Urothelium cell line (cell line): Measurements from ENCODE around the gene LRRN1.

Experiments used
- DNase-seq: peaks from one replicate; pipeline ENCODE4 v3.0.0; 2011; ENCODE audit warnings: low spot score, mixed read lengths
- FAIRE-seq: peaks from 2 replicates; lab custom pipeline; 2011; peaks lifted over from hg19 to GRCh38; lab: Jason Lieb, UNC

Gene LRRN1

GRCh38 chr3:3799173-3800079, at the start of gene LRRN1:
TSS of gene LRRN1 (plus strand) at chr3:3799431. CDS start at chr3:3844642, 45,211 bp downstream.
- FAIRE-seq (peak; percentile 59), DNase-seq (peak; percentile 94)

- DNase-seq = no peak
Observed at GRCh38 chr3:3753416-3753815, 45.8 kb upstream of the LRRN1 start.

GRCh38 chr3:3765661-3766060, 33.6 kb upstream of the LRRN1 start:
- no peak for FAIRE-seq
- DNase-seq = no peak

More at GRCh38 chr3:3753416-3753815, 45.8 kb upstream of the LRRN1 start:
- no peak for FAIRE-seq

GRCh38 chr3:3766140-3766539, 33.1 kb upstream of the LRRN1 start:
- DNase-seq (no peak), FAIRE-seq (no peak)

GRCh38 chr3:3771094-3771493, 28.1 kb upstream of the LRRN1 start:
- FAIRE-seq = no peak
- no peak for DNase-seq

- no peak for FAIRE-seq
- DNase-seq = no peak
Observed at GRCh38 chr3:3771567-3771966, 27.7 kb upstream of the LRRN1 start.

- FAIRE-seq = no peak
- DNase-seq = no peak
Observed at GRCh38 chr3:3772338-3772737, 26.9 kb upstream of the LRRN1 start.

GRCh38 chr3:3772920-3773319, 26.3 kb upstream of the LRRN1 start:
- DNase-seq (no peak), FAIRE-seq (no peak)

- FAIRE-seq (peak; percentile 44), DNase-seq (no peak)
Observed at GRCh38 chr3:3776607-3777006, 22.6 kb upstream of the LRRN1 start.

GRCh38 chr3:3778216-3778615, 21.0 kb upstream of the LRRN1 start:
- DNase-seq (no peak), FAIRE-seq (no peak)

GRCh38 chr3:3778641-3779270, 20.5 kb upstream of the LRRN1 start:
- DNase-seq = peak; percentile 19
- FAIRE-seq = no peak

GRCh38 chr3:3782457-3782856, 16.8 kb upstream of the LRRN1 start:
- no peak for FAIRE-seq
- no peak for DNase-seq

- DNase-seq (no peak), FAIRE-seq (no peak)
Observed at GRCh38 chr3:3783210-3783609, 16.0 kb upstream of the LRRN1 start.

- DNase-seq (no peak), FAIRE-seq (no peak)
Observed at GRCh38 chr3:3783696-3784095, 15.5 kb upstream of the LRRN1 start.

GRCh38 chr3:3792391-3792790, 6.8 kb upstream of the LRRN1 start:
- DNase-seq (no peak), FAIRE-seq (no peak)

GRCh38 chr3:3798631-3799113, 559 bp upstream of the LRRN1 start:
- FAIRE-seq = no peak
- DNase-seq = peak; percentile 64

- peak; percentile 41 for DNase-seq
Observed at GRCh38 chr3:3800080-3800455, 837 bp downstream of the LRRN1 start.

GRCh38 chr3:3800685-3801493, 1.7 kb downstream of the LRRN1 start:
- no peak for FAIRE-seq
- DNase-seq = peak; percentile 44

More at GRCh38 chr3:3800080-3800455, 837 bp downstream of the LRRN1 start:
- FAIRE-seq = no peak

- no peak for FAIRE-seq
- no peak for DNase-seq
Observed at GRCh38 chr3:3801494-3801841, 2.2 kb downstream of the LRRN1 start.

GRCh38 chr3:3802046-3802445, 2.8 kb downstream of the LRRN1 start:
- FAIRE-seq (no peak), DNase-seq (no peak)

- FAIRE-seq = no peak
- no peak for DNase-seq
Observed at GRCh38 chr3:3804560-3804959, 5.3 kb downstream of the LRRN1 start.
